Measurements from ENCODE around the gene PHACTR3. TPM values are rescaled to one million over a fixed set of nuclear protein-coding genes. Genes with fewer than 3 reads are reported as not detected.

The PHACTR3 gene
- total RNA-seq, 1 experiment from 2014 or later, result 30.6 TPM

GRCh38 chr20:59820204-59821041, 216.1 kb downstream of the PHACTR3 start:
- ATAC-seq (peak; percentile 56), DNase-seq (peak; percentile 38)
- Histone ChIP-seq H3K79me2 (ENCODE audit: low read length) (no peaks in the 10 kb centered on the region), H3K4me3 (ENCODE audit: low read length) (no peak overlapping the region), H3K9me3 (ENCODE audit: low read length) (no peaks in the 10 kb centered on the region), H3K4me2 (ENCODE audit: low read length) (no peak overlapping the region), H3K27ac (ENCODE audit: low read length) (no peak overlapping the region), H3K9me2 (replicated peaks; ENCODE audit: low read length) (no peaks in the 10 kb centered on the region), H4K20me1 (ENCODE audit: low read length) (no peaks in the 10 kb centered on the region), H3K9ac (ENCODE audit: low read length) (no peak overlapping the region), H3K4me1 (ENCODE audit: insufficient read depth, low read length) (0 out of 2 replicates have a peak, but pooled peaks cover under 1% of the 10 kb centered on the region), H3K36me3 (ENCODE audit: low read depth, low read length) (no peaks in the 10 kb centered on the region), H3K27me3 (ENCODE audit: low read length) (no peaks in the 10 kb centered on the region), H2AFZ (ENCODE audit: low read length) (no peak overlapping the region), H3F3A (ENCODE audit: low read length, unreplicated experiment) (no peaks in the 10 kb centered on the region)
- ChIA-PET POLR2A (ENCODE audit: unreplicated experiment) (no interaction called here), CTCF (no interaction called here)
- TF ChIP-seq EZH2 (IDR thresholded peaks at IDR 0.05; ENCODE audit: low read length, unreplicated experiment), result no peak
- TF ChIP-seq CTCF (conservative IDR thresholded peaks at IDR 0.05; ENCODE audit: low read depth, low read length), result no peak
- TF ChIP-seq EZH2phosphoT487 (IDR thresholded peaks at IDR 0.05; ENCODE audit: borderline replicate concordance, low read length), result no peak
- no TSS peak for BruUV-seq (replicated peaks)
- intact Hi-C loops (cut with micrococcal nuclease), result no loop called here

- POLR2A ChIA-PET (ENCODE audit: unreplicated experiment), result no interaction called here
- intact Hi-C loops (cut with micrococcal nuclease), result no loop called here
- TF ChIP-seq CTCF (conservative IDR thresholded peaks at IDR 0.05; ENCODE audit: low read depth, low read length) (no peak), EZH2 (IDR thresholded peaks at IDR 0.05; ENCODE audit: low read length, unreplicated experiment) (no peak), EZH2phosphoT487 (IDR thresholded peaks at IDR 0.05; ENCODE audit: borderline replicate concordance, low read length) (no peak)
- H3K36me3 ChIP-seq (ENCODE audit: low read depth, low read length), result no peaks in the 10 kb centered on the region
- H3K4me1 ChIP-seq (ENCODE audit: insufficient read depth, low read length), result peaks cover 8% of the 10 kb centered on the region
- no peaks in the 10 kb centered on the region for H3K27me3 ChIP-seq (ENCODE audit: low read length)
- CTCF ChIA-PET, result no interaction called here
- H3K4me2 ChIP-seq (ENCODE audit: low read length), result no peak overlapping the region
- H3K4me3 ChIP-seq (ENCODE audit: low read length), result no peak overlapping the region
- H3K9ac ChIP-seq (ENCODE audit: low read length), result no peak overlapping the region
- no peak overlapping the region for H2AFZ ChIP-seq (ENCODE audit: low read length)
- H3K9me3 ChIP-seq (ENCODE audit: low read length), result no peaks in the 10 kb centered on the region
- DNase-seq (no peak), ATAC-seq (no peak)
- no TSS peak for BruUV-seq (replicated peaks)
- H4K20me1 ChIP-seq (ENCODE audit: low read length), result no peaks in the 10 kb centered on the region
- H3K79me2 ChIP-seq (ENCODE audit: low read length), result no peaks in the 10 kb centered on the region
- no peaks in the 10 kb centered on the region for H3K9me2 ChIP-seq (replicated peaks; ENCODE audit: low read length)
- H3K27ac ChIP-seq (ENCODE audit: low read length), result no peak overlapping the region
- H3F3A ChIP-seq (ENCODE audit: low read length, unreplicated experiment), result no peaks in the 10 kb centered on the region
These were observed 216.9 kb downstream of the PHACTR3 start for GRCh38 chr20:59821201-59821600.

- H4K20me1 ChIP-seq (ENCODE audit: low read length), result no peaks in the 10 kb centered on the region
- peaks cover 14% of the 10 kb centered on the region for H3K4me1 ChIP-seq (ENCODE audit: insufficient read depth, low read length)
- no peak overlapping the region for H3K27ac ChIP-seq (ENCODE audit: low read length)
- no peak for ATAC-seq
- no peak for TF ChIP-seq EZH2 (IDR thresholded peaks at IDR 0.05; ENCODE audit: low read length, unreplicated experiment)
- TF ChIP-seq EZH2phosphoT487 (IDR thresholded peaks at IDR 0.05; ENCODE audit: borderline replicate concordance, low read length), result no peak
- TF ChIP-seq CTCF (conservative IDR thresholded peaks at IDR 0.05; ENCODE audit: low read depth, low read length), result no peak
- no peaks in the 10 kb centered on the region for H3K36me3 ChIP-seq (ENCODE audit: low read depth, low read length)
- BruUV-seq (replicated peaks), result no TSS peak
- no peak overlapping the region for H2AFZ ChIP-seq (ENCODE audit: low read length)
- H3K4me3 ChIP-seq (ENCODE audit: low read length), result no peak overlapping the region
- no peak overlapping the region for H3K9ac ChIP-seq (ENCODE audit: low read length)
- no peaks in the 10 kb centered on the region for H3F3A ChIP-seq (ENCODE audit: low read length, unreplicated experiment)
- DNase-seq, result no peak
- no peaks in the 10 kb centered on the region for H3K9me3 ChIP-seq (ENCODE audit: low read length)
- no peaks in the 10 kb centered on the region for H3K9me2 ChIP-seq (replicated peaks; ENCODE audit: low read length)
- intact Hi-C loops (cut with micrococcal nuclease), result no loop called here
- ChIA-PET POLR2A (ENCODE audit: unreplicated experiment) (no interaction called here), CTCF (no interaction called here)
- H3K27me3 ChIP-seq (ENCODE audit: low read length), result no peaks in the 10 kb centered on the region
- no peak overlapping the region for H3K4me2 ChIP-seq (ENCODE audit: low read length)
- H3K79me2 ChIP-seq (ENCODE audit: low read length), result no peaks in the 10 kb centered on the region
These were observed 217.4 kb downstream of the PHACTR3 start for GRCh38 chr20:59821788-59822187.
